Hematopoietic multipotent progenitor cell treated with erythropoietin and hydrocortisone succinate and interleukin-3 and kit ligand, for 4 days (in vitro differentiated cells): ENCODE results near the gene KLHL40.

ENCODE experiments used
- DNase-seq: peaks from one replicate; pipeline ENCODE4 v3.0.0-alpha.2; 2015

Gene KLHL40, protein sequence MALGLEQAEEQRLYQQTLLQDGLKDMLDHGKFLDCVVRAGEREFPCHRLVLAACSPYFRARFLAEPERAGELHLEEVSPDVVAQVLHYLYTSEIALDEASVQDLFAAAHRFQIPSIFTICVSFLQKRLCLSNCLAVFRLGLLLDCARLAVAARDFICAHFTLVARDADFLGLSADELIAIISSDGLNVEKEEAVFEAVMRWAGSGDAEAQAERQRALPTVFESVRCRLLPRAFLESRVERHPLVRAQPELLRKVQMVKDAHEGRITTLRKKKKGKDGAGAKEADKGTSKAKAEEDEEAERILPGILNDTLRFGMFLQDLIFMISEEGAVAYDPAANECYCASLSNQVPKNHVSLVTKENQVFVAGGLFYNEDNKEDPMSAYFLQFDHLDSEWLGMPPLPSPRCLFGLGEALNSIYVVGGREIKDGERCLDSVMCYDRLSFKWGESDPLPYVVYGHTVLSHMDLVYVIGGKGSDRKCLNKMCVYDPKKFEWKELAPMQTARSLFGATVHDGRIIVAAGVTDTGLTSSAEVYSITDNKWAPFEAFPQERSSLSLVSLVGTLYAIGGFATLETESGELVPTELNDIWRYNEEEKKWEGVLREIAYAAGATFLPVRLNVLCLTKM

DNA sequence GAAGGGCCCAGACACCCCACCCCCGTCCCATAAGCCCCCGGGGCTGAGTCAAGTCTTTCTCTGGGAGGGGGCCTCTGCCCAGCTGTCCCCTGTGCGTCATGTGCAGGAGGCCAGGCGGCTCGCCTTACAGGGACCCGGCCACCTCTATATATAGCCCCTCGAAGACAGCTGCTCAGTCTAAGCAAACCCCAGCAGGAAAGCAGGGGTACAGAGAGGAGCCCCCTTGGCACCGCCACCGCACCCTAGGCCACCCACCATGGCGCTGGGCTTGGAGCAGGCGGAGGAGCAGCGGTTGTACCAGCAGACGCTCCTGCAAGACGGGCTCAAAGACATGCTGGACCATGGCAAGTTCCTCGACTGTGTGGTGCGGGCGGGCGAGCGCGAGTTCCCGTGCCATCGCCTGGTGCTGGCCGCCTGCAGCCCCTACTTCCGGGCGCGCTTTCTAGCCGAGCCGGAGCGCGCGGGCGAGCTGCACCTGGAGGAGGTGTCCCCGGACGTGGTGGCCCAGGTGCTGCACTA lies at the start of gene KLHL40:
KLHL40 (plus strand) TSS at position 175 of the 519 bp plus-strand sequence; CDS start at position 257, 82 bp downstream.
- no peak for DNase-seq

DNA sequence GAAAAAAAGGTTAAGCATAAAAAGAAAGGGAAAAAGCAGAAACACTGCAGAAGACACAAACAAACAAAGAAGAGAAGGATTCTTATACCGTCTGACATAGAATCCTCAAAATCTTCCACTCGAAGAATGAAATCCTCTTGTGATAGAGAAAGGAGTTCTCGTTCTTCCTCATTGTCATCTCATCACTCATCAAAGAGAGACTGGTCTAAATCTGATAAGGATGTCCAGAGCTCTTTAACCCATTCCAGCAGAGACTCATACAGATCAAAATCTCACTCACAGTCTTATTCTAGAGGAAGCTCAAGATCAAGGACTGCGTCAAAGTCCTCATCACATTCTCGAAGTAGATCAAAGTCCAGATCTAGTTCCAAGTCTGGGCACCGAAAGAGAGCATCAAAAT lies 48.3 kb upstream of the KLHL40 start:
- DNase-seq = no peak

DNA sequence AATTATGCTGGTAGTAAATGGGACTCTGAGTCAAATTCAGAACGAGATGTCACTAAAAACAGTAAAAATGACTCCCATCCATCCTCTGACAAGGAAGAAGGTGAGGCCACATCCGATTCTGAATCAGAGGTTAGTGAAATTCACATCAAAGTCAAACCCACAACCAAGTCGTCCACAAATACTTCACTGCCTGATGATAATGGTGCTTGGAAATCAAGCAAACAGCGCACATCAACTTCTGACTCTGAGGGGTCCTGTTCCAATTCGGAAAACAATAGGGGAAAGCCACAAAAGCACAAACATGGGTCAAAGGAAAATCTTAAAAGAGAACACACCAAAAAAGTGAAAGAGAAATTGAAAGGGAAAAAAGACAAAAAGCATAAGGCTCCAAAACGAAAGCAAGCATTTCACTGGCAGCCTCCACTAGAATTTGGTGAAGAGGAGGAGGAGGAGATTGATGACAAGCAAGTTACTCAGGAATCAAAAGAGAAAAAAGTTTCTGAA lies 46.9 kb upstream of the KLHL40 start:
- no peak for DNase-seq

DNA sequence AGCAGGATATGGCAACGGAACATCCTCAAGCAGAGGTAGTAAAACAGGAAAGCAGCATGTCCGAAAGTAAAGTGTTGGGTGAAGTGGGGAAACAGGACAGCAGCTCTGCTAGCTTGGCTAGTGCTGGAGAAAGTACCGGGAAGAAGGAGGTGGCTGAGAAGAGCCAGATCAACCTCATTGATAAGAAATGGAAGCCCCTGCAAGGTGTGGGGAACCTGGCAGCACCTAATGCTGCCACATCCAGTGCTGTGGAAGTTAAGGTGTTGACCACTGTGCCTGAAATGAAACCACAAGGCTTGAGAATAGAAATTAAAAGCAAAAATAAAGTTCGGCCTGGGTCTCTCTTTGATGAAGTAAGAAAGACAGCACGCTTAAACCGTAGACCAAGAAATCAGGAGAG lies 46.1 kb upstream of the KLHL40 start:
- DNase-seq = no peak

DNA sequence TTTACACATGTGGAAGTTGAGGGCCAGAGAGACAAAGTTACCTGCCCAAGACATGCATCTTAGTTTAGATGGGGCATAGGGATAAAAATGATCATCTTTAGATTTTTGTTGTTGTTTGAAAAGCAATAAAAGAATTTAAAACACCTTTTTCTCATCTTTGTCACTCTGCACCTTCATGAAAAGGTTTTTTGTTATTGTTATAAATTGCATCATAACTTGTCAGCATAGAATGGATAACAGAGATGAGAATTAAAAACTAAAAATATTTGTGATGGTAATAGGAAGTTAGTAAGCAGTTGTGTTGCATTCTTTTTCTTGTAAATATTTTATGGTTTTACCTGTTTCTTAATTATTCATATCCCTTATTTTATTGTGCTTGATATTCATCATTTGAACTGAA lies 45.2 kb upstream of the KLHL40 start:
- no peak for DNase-seq

DNA sequence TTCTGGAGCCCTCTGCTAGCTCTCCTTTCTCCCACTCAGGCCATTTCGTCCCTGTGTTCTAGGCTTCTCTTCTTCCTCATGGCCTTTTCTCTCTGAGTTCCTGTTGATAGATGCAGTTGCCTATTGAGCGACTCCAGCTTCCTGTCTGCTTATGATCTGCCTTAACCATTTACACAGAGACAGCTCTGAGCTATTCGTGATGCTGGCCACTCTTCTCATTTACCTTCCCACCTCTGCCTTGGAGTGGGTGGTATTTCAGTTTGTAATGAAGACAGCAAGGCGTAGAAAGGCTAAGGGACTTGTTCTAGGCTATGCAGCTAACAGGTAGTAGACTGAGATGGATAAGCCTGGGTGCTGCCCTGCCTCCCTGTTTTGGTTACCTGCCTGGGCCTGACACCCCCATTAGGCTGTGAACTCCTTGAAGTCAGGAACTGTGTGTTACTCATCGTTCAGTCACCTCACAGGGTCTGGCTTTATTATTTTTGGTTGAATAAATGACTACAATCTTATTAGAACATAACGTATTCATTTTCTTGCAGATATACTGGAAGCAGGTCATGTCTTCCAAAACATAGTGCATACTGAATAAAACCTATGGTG lies 44.5 kb upstream of the KLHL40 start:
- DNase-seq = no peak

DNA sequence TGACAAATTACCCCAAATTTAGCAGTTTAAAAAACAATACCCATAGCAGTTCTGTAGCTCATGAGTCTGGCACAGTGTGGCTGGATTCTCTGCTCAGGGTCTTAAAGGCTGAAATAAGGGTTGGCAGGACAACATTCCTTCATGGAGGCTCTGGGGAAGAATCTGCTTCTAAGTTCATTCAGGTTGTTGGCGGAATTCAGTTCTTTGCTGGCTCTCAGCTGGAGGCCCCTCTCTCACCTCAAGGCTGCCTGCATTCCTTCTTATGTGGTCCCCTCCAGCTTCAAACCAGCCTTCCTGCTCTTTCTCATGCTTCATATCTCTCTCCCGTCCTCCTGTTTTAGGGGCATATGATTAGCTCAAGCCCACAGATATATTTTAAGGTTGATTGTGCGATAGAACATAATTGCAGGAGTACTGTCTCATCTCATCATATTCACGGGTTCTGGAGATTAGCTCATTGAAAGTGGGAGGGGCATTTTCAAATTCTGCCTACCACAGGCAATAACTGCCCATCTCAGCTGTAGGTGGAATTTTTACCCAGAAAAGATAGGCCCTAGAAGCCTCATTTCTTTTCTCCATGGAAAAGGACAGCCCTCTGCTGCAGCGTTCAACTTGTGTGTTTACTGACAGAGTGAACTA lies 37.4 kb upstream of the KLHL40 start:
- DNase-seq = no peak

DNA sequence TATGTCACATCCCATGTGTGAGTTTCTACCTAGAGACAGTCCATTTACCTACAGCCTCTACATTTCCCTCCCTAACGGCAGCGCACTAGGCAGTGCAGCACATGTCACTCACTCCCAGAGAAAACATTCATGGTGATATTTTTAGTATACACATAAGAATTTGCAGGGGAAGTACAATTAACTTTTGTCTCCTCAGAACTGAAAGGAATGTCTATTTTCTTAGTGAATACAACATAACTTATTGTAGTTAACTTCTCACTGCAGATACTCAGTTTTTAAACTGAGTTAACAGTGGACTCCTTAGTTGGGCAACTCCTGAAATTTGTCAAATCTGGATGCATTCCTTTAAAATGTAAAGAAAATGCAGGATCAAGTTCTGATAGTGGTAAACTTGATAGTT lies 36.3 kb upstream of the KLHL40 start:
- no peak for DNase-seq

DNA sequence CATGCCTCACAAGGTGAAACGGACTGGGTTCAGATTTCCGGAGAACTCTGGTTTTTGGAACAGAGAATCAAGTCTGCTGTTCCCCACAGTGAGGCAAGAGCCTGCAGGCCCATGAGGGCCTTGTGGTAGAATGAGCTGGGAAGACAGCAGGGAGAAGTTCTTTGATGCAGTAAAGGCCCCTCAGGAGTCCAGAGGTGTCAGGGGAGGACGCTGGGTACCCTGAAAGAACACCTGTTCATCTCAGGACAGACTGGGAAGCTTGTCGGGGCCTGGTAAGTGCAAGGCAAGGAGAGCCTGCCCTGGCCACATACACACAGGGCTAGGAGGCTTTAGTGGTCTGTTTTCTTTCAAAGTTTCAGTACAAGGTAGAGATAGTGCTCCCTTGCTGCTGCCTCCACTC lies 35.6 kb upstream of the KLHL40 start:
- no peak for DNase-seq

DNA sequence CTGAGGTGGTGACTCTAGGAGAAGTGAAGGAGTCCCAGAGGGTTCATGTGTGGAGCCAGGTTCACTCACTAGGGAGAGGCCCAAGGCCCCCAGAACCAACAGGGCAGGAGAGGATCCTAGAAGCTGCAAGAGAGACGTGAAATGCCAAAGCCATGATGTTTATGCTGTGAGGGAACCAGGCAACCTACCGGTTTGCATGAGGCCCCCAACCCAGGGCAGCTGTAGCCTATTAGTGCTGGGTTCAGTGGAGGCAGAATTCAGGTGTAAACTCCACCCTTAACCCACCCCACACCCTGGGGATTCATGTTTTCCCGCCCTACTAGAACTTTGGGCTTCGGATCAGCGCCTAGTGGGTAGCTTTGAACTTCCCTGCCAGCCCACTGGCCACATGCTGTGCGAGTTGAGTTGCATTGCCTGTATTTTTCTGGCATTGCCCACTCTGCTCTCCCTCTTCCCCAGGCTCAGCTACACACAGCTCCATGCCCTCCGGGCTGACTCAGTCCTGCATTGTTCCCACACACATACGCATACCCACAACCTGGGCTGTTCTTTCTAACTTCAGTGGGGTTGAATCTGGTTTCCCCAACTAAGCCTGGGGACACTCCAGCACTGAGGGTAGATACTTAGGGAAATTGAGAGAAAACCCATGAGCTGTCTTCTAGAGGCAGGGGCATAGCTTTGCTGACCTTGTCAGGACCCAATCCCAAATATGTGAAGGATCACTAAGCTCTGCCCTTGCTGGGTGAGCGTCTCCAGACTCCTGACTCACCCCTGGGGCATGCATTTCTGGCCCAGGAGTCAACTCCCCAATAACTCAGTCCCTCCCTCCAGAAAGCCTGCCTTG lies 33.9 kb upstream of the KLHL40 start:
- DNase-seq = no peak

DNA sequence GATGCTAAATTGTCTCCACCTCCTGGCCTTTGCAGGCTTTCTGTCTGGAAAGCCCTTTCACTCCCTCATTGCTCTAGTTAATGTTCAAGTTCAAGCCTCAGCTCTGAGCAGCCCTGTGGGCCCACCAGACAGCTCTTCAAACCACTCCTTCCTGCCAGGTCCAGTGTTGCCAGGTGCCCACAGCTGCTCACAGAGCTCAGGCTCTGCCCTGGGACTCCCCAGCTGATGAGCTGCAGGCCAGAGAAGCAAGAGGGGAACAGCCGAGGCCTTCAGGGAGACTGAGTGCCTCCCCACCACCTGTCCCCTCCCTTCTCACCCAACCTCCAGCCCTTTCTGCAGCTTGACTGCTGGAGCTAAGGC lies 33.1 kb upstream of the KLHL40 start:
- DNase-seq = no peak

DNA sequence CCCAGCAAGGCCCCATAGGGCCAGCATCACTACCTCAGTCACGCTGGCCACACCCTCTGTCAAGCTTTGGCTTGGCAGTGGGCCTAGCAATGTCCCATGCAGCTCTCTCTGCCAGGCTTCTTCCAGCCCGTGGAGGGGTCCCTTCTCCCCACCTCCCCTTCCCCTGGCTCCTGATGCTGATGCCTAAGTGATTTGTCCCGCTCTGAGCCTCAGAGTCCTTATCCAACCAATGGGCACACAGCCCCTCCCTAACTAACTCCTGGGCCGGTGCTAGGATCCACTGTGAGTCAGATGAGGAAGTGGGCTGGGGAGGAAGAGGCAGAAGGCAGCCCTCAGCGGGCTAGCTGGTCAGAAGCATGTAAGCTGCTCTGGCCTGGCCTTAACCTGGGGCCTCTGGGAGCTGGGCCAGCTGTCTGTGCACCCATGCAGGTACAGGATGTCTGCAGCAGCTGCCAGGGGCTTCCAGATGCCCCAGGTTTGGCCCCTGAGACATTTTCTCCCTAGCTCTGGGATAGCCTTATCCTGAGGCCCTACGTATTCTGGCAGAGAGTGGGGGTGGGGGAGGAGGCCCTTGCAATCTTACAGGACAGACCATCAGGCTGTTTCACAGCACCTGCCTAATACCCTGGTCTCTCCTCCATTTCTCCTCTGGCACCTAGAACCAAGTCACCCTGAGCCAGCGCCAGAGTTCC lies 32.6 kb upstream of the KLHL40 start:
- peak; percentile 89 for DNase-seq

DNA sequence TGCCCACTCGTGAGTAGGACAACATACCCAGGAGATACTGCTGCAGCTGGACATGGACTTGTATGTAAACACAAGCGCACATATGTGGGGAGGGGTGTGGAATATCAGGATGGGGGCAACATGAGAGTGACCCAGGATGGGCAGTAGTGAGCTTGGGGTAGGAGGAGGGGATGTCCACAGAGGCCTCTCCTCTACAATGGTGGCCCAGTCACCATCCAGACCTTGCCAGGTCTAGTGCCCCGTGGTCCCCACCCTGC lies 32.1 kb upstream of the KLHL40 start:
- no peak for DNase-seq

DNA sequence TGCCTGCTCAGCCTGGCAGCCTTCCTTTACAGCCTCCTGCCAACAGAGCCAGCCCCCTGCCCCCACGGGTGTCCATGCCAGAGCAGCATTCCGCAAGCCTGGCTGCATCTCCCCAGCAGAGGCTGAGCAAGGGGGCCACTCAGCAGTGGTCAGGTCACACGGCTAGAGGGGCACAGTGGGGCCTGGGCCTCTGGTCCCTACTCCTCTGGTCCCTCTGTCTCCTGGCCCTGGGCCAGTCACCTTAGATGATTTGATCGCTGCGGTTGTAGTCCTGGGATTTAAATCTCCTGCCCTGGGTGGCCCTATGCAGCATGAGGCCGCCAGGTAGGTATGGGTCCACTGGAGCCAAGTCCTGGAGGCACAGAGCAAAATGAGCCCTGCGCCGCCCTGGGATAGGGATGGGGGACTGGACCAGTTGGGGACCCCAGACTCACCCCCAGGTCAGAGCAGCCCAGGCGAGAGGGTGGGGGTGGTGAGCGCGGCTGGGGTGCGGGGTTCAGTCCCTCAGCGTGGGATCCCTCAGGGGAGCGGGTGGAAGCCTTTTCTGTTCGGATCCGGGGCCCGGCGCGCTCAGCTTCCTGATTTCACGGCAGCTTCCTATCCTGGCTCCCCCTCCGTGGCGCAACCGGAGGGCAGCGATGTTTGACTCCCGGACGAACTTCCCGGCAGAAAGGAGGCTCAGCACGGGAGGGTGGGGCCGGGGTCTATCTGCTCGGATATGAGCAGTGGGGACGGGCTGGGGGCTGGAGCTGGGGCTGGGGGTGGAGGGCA lies 31.6 kb upstream of the KLHL40 start, which contains the start of gene ZBTB47:
ZBTB47 (plus strand) TSS at position 138 of the 771 bp plus-strand sequence. CDS start 4,659 bp downstream, outside the sequence.
- DNase-seq = peak; percentile 46

DNA sequence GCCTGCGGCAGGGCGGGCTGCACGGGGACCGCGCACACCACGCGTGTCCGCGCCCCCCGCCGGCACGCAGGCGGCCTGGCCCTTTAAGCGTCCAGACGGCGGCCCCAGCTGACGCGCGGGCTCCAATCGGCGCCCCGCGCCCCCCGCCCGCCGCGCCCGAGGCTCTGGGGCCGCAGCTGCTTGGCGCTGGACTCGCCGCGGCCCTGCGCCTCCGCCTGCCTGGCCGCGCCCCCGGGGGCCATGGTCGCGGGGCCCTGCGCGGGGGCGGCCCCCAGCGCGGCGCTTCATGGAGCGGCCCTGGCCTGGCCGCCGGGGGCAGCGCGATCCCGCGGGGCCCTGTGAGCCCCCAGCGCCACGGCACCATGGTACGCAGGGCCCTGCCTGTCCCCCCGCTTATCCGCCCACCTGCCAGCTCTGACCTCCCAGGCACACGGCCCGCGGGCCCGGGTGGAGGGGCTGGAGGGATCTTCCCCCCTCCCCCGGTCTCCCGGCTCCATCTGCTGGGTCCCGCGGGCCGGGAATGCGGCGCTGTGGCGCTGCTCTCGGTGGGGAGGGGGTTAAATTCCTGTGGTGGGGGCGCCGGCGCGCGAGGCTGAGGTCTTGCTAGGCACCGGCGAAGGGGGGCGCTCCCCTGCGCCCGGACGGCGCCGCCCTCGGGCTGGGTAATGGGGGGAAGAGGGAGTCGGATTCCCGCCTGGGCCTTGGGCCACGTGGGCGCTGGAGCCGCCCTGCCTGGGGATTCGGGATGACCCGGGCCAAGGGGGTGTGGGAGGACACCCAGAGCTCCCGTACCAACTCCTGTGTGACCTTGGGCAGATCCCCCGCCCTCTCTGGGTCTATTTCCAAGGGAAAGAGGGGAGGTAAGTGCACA lies 30.8 kb upstream of the KLHL40 start:
- peak; percentile 60 for DNase-seq

DNA sequence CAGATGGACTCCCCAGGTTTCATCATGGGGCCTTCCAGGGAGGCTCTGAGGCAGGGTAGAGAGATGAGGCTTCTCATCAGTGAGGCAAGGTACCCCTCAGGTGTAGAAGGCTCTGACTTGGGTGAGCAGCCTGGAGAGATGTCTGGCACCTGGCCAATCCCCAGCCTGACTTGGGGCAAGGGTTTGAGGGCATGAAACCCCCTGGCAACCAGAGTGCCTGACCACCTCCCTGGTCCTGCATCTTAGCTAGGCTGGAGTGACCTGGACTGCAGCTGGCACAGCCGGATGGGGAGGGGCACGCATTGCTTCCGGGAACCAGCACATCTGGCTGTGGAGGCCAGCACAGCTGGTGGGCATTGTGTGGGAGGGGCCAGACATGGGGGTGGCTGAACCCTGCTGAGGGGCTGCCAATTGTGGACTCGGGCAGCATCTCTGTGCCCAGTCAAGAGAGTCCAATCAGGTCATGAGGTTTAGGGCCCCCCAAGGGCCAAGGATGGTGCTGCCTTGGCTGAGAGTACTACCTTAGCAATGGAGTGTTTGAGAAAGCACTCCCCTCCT lies 29.9 kb upstream of the KLHL40 start:
- no peak for DNase-seq

DNA sequence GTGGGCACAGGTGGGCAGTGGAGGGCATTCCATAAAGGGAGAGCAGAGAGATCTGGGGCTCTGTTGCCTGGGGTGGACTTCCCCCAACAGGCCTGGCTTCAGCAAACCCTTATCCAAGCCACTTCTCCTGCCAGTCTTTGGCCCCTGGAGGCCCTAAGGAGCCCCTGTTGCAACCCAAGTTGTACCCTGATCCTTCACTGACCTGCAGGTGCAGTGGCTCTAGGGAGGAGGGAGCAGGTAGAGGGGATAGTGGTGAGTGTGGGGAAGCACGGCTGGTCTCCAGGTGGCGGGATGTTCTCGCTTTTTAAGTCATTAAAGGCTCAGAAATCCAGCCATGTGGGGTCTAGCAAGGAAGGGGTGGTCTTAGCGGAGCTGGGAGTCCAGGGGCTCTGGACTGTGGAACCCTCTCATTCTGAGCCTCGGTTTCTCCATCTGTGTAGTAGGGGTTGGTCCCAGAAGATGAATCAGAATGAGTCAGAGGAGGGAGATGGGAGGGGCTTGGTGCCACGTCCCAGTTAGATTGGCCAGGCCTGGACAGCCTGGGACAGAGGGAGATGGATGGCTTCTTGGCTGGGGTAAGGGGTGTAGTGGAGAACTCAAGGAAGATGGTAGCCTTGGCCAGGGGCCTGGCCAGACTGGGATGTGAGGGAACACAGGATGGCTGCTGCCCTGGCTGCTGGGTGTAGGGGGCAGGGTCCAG lies 29.2 kb upstream of the KLHL40 start:
- no peak for DNase-seq

DNA sequence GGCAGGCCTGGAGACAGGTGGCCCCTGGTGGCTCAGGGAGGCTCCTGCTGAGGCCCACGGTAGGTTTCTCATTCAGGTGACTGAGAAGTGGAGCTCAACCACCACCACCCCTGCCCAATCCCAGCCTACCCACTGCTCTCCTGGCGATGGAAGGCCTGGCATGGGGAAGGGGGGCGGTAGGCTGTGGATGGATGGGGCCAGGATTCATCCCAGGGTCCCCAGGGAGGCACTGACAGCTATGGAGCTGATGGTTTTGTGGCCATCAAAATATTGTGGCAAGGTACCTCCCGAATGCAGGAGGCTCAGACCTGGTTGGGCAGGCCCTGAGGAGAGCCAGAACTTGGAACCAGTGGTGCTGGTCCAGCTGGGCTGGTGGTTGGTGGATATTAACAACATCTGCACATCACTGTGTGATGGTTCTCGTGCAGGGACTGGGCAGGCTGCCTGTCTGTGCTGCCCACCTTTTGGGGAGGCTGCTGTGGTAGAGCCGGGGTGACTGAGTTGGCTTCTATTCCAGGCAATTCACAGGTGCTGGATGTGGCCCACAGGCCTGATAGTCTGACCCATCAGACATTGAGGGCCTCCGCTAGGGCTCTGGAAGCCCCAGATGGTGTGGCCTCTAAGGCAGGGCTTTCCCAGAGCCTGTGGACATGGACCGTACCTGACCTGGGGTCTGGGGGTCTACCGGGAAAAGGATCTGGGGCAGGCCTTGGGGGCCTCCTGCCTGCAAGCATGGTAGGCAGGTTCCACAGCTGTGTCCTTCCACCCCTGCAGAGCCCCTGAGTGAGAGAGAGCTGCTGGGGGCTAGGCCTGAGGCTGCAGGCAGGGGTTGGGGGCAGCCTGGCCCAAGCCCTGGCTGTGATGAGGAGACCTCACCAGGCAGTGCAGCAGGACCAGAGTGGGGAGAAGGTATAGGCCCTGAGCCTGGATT lies 28.4 kb upstream of the KLHL40 start:
- DNase-seq = no peak
